MCF 10A (cell line): ENCODE data around the gene SPATA12. TPM values are rescaled to one million over a fixed set of nuclear protein-coding genes. Genes with fewer than 3 reads are reported as not detected.

Experiments used
- BruUV-seq: library from RNA; stranded (reverse); fragments of 400-500 nt; replicated peaks from 2 replicates; lab custom pipeline; 2021; lab: Mats Ljungman, UMichigan
- CTCF ChIA-PET: fragments of 300-600 bp; sonication (Branson Sonifier 250); formaldehyde crosslinking; extraction: SDS; loops from one replicate; lab custom pipeline; 2021; ENCODE audit warnings: antibody characterized with exemption, inconsistent platforms; lab: Yijun Ruan, JAX
- POLR2A ChIA-PET: fragments of 300-600, 350-650 bp; sonication (Branson Sonifier 250); formaldehyde crosslinking; extraction: SDS; loops from one replicate; lab custom pipeline; 2020; ENCODE audit warnings: antibody characterized with exemption, inconsistent platforms; lab: Yijun Ruan, JAX
- DNase-seq: peaks from one replicate; pipeline ENCODE4 v3.0.0-alpha.2; 2018; ENCODE audit not compliant: unreplicated experiment
- H3K27ac Mint-ChIP-seq: one replicate; pipeline ENCODE4 v1.8.0; 2022; ENCODE audit warnings: mild to moderate bottlenecking, low read depth, mixed read lengths; ENCODE audit not compliant: unreplicated experiment
- H3K27me3 Mint-ChIP-seq: one replicate; pipeline ENCODE4 v1.8.0; 2022; ENCODE audit warnings: mixed read lengths; ENCODE audit not compliant: insufficient read depth, unreplicated experiment
- H3K36me3 Mint-ChIP-seq: one replicate; pipeline ENCODE4 v1.8.0; 2022; ENCODE audit warnings: mild to moderate bottlenecking, moderate library complexity, mixed read lengths; ENCODE audit not compliant: insufficient read depth, unreplicated experiment
- H3K4me1 Mint-ChIP-seq: one replicate; pipeline ENCODE4 v1.8.0; 2022; ENCODE audit warnings: mixed read lengths; ENCODE audit not compliant: insufficient read depth, unreplicated experiment
- H3K4me3 Mint-ChIP-seq: one replicate; pipeline ENCODE4 v1.8.0; 2022; ENCODE audit warnings: mild to moderate bottlenecking, moderate library complexity, mixed read lengths; ENCODE audit not compliant: unreplicated experiment
- H3K9me3 Mint-ChIP-seq: one replicate; pipeline ENCODE4 v1.8.0; 2022; ENCODE audit warnings: mixed read lengths; ENCODE audit not compliant: unreplicated experiment
- intact Hi-C: fragments of 100-400 bp; cut with micrococcal nuclease; formaldehyde crosslinking; loops from 2 replicates; pipeline ENCODE4 v1.14.1; 2022
- total RNA-seq: library from RNA; stranded (reverse); gene quantifications from 2 replicates; pipeline ENCODE4 v1.2.3, GENCODE V29; 2022
- TF ChIP-seq, protein P1 (sequence below): fragments of 200-600 bp; IDR thresholded peaks from one replicate; pipeline ENCODE4 v1.8.0; 2022; ENCODE audit warnings: antibody characterized with exemption, mild to moderate bottlenecking; ENCODE audit not compliant: unreplicated experiment

The SPATA12 gene
- total RNA-seq, 1 experiment from 2014 or later, result not detected

DNA sequence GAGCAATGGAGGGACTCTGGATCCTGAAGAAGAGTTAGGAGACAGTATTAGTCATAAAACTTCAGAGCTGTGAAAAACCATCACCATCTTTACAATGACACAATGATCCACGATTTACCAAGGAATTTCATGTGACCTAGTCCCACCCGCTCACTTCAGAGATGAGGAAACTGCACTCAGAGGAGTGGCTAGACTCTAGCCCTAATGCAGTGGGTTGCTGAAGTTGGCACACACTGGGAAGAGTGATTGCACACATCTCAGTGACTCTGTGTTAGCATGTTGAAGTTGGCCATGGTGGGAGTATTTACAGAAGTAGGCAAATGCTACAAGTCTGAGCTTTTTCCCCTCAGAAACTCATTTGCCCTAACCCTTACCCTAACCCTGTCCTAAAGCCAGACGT is 35.2 kb upstream of the SPATA12 start:
- intact Hi-C loops, result no loop called here
- ChIA-PET POLR2A (no interaction called here), CTCF (no interaction called here)
- H3K9me3 Mint-ChIP-seq, result no peaks in the 10 kb centered on the region
- no peak overlapping the region for H3K27ac Mint-ChIP-seq
- no peaks in the 10 kb centered on the region for H3K27me3 Mint-ChIP-seq
- no peaks in the 10 kb centered on the region for H3K36me3 Mint-ChIP-seq
- no TSS peak for BruUV-seq
- TF ChIP-seq, protein P1, sequence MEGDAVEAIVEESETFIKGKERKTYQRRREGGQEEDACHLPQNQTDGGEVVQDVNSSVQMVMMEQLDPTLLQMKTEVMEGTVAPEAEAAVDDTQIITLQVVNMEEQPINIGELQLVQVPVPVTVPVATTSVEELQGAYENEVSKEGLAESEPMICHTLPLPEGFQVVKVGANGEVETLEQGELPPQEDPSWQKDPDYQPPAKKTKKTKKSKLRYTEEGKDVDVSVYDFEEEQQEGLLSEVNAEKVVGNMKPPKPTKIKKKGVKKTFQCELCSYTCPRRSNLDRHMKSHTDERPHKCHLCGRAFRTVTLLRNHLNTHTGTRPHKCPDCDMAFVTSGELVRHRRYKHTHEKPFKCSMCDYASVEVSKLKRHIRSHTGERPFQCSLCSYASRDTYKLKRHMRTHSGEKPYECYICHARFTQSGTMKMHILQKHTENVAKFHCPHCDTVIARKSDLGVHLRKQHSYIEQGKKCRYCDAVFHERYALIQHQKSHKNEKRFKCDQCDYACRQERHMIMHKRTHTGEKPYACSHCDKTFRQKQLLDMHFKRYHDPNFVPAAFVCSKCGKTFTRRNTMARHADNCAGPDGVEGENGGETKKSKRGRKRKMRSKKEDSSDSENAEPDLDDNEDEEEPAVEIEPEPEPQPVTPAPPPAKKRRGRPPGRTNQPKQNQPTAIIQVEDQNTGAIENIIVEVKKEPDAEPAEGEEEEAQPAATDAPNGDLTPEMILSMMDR, result no peak
- no peaks in the 10 kb centered on the region for H3K4me1 Mint-ChIP-seq
- no peak overlapping the region for H3K4me3 Mint-ChIP-seq
- no peak for DNase-seq

DNA sequence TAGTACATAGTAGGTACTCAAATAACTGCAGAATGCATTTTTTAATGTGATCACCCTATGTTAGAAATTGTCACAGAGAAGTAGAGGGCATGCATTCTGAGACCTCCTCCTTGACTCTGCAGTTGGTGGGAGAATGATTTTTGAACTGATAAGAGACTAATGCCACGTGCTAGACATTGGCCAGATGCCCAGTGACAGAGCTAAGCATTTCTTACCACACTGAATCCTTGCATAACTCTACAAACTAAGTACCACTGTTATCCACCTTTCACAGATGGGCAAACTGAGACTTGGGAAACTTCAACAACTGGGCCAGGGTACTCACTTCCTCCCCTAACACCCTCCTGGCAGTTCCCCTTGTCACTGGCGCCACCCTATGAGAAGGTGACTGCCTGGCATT is 33.5 kb upstream of the SPATA12 start:
- DNase-seq, result peak; percentile 49
- no peaks in the 10 kb centered on the region for H3K27me3 Mint-ChIP-seq

DNA sequence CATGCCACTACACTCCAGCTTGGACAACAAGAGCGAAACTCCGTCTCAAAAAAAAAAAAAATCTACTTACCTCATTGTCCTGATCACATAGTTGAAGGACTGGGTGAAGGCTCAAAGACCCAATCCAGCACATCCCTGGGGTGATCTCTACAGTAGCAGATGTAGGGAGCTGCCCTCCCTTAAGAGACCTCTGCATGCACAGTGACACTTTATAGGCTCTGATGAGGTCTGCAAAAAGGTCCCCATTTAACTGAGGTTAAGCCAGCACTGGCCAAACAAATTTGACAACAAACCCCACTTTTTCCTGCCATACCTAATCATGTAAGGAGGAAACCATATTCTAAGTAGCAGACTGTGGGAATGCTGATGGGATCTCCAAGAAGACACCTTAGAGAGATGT is 31.1 kb upstream of the SPATA12 start:
- ChIA-PET CTCF (interaction anchor here (1.1 kb wide), 1 partner anchor 9 kb away, joined by 5 read pairs; no protein-coding TSS in a partner anchor), POLR2A (no interaction called here)
- intact Hi-C loops, result no loop called here
- BruUV-seq, result no TSS peak
- Mint-ChIP-seq H3K27me3 (no peaks in the 10 kb centered on the region), H3K36me3 (no peaks in the 10 kb centered on the region), H3K27ac (no peak overlapping the region), H3K4me3 (no peak overlapping the region), H3K4me1 (no peaks in the 10 kb centered on the region), H3K9me3 (no peaks in the 10 kb centered on the region)
- no peak for DNase-seq
- TF ChIP-seq, protein P1, result no peak

More for the DNA sequence above, 33.5 kb upstream of the SPATA12 start:
- ChIA-PET CTCF (no interaction called here), POLR2A (no interaction called here)
- no peak overlapping the region for H3K27ac Mint-ChIP-seq
- TF ChIP-seq, protein P1, result no peak
- no peak overlapping the region for H3K4me3 Mint-ChIP-seq
- intact Hi-C loops, result no loop called here
- no TSS peak for BruUV-seq
- H3K9me3 Mint-ChIP-seq, result no peaks in the 10 kb centered on the region
- no peaks in the 10 kb centered on the region for H3K4me1 Mint-ChIP-seq
- H3K36me3 Mint-ChIP-seq, result no peaks in the 10 kb centered on the region

DNA sequence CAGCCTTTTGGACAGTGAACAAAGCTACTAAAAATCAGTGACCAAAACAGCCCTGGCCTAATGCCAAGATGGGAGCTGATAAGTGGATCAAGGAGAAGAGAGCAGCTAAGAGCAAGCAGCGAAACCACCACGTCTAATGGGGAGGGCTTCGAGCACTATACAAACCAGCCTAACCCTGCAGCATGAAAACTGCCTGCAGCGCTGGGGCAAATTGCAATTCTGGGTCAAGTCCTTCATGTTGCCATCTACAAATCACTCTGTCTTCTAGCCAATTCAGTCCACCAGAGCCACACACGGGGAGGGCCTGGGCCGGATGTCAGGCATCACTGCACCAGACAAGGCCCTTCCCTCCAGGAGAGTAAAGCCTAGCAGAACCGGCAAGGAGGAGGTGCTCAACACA is 30.5 kb upstream of the SPATA12 start:
- Mint-ChIP-seq H3K4me3 (no peak overlapping the region), H3K36me3 (no peaks in the 10 kb centered on the region), H3K27me3 (no peaks in the 10 kb centered on the region), H3K9me3 (no peaks in the 10 kb centered on the region), H3K27ac (no peak overlapping the region), H3K4me1 (no peaks in the 10 kb centered on the region)
- no TSS peak for BruUV-seq
- TF ChIP-seq, protein P1, result no peak
- intact Hi-C loops, result no loop called here
- CTCF ChIA-PET, result interaction anchor here (1.1 kb wide), 1 partner anchor 9 kb away, joined by 5 read pairs; no protein-coding TSS in a partner anchor
- POLR2A ChIA-PET, result no interaction called here
- no peak for DNase-seq
